ENCODE data around the gene SLC7A10. TPM values are rescaled to one million over a fixed set of nuclear protein-coding genes. Genes with fewer than 3 reads are reported as not detected.
"Not testable (repeated sequence)": the region's sequence is repeated elsewhere in the genome, so short reads cannot be mapped to it uniquely, and the experiment has no call there.

SLC7A10 gene
- total and polyA plus RNA-seq, 8 donors: 0.50 to 1.2 (median 0.96) TPM; not detected in 1

- Histone ChIP-seq H3K4me3 (no peak overlapping the region), H3K4me1 (peaks cover 3 to 35% of the 10 kb centered on the region in 2 donors), H3K9me3 (no peaks in the 10 kb centered on the region), H3K27ac (no peak overlapping the region), H3K27me3 (peaks cover 0 to 43% of the 10 kb centered on the region in 2 donors), H3K36me3 (no peaks in the 10 kb centered on the region)
- DNase-seq (peak in 1 of 4 donors; percentile 13), ATAC-seq (no peak)
- no peak for TF ChIP-seq CTCF (IDR thresholded peaks at IDR 0.05)
- intact Hi-C loops (cut with DNase I): no loop called here
Measured at GRCh38 chr19:33191501-33191900, 34.1 kb downstream of the SLC7A10 start.

GRCh38 chr19:33191092-33191491, 34.6 kb downstream of the SLC7A10 start:
- Histone ChIP-seq H3K27me3 (peaks cover 0 to 38% of the 10 kb centered on the region in 2 donors), H3K4me1 (peaks cover 3 to 32% of the 10 kb centered on the region in 2 donors)
- H3K9me3 ChIP-seq; ATAC-seq; DNase-seq; H3K4me3 ChIP-seq; H3K36me3 ChIP-seq; H3K27ac ChIP-seq; intact Hi-C loops (cut with DNase I): not testable (repeated sequence)

- no peak overlapping the region for H3K27ac ChIP-seq
- H3K36me3 ChIP-seq: no peaks in the 10 kb centered on the region
- H3K27me3 ChIP-seq: peaks cover 0 to 24% of the 10 kb centered on the region in 2 donors
- no peak for DNase-seq
- no peak for ATAC-seq
- peaks cover 0 to 22% of the 10 kb centered on the region in 2 donors for H3K4me1 ChIP-seq
- no peaks in the 10 kb centered on the region for H3K9me3 ChIP-seq
- no peak for TF ChIP-seq CTCF (IDR thresholded peaks at IDR 0.05)
- intact Hi-C loops (cut with DNase I): no loop called here
- H3K4me3 ChIP-seq: no peak overlapping the region
Measured at GRCh38 chr19:33189453-33189852, 36.2 kb downstream of the SLC7A10 start.

- no peak for DNase-seq
- no peaks in the 10 kb centered on the region for H3K9me3 ChIP-seq
- no peaks in the 10 kb centered on the region for H3K36me3 ChIP-seq
- H3K4me3 ChIP-seq: no peak overlapping the region
- TF ChIP-seq CTCF (IDR thresholded peaks at IDR 0.05): no peak
- peaks cover 0 to 7% of the 10 kb centered on the region in 2 donors for H3K27me3 ChIP-seq
- H3K4me1 ChIP-seq: peaks cover 0 to 22% of the 10 kb centered on the region in 2 donors
- ATAC-seq: no peak
- intact Hi-C loops (cut with DNase I): no loop called here
- H3K27ac ChIP-seq: peak overlapping the region in 1 of 2 donors; percentile 15
Measured at GRCh38 chr19:33187183-33187540, 38.5 kb downstream of the SLC7A10 start.

- Histone ChIP-seq H3K4me3 (no peak overlapping the region), H3K27ac (peak overlapping the region in 1 of 2 donors; percentile 15), H3K36me3 (no peaks in the 10 kb centered on the region), H3K9me3 (no peaks in the 10 kb centered on the region), H3K4me1 (peaks cover 0 to 22% of the 10 kb centered on the region in 2 donors), H3K27me3 (peaks cover 0 to 1% of the 10 kb centered on the region in 2 donors)
- no peak for TF ChIP-seq CTCF (IDR thresholded peaks at IDR 0.05)
- intact Hi-C loops (cut with DNase I): no loop called here
- DNase-seq (no peak), ATAC-seq (no peak)
Measured at GRCh38 chr19:33186431-33187182, 39.0 kb downstream of the SLC7A10 start.
